HepG2 (cell line): Measurements from ENCODE around the gene NEURL1. TPM values are rescaled to one million over a fixed set of nuclear protein-coding genes. Genes with fewer than 3 reads are reported as not detected.

Source experiments
- ATAC-seq: fragments of 200-7000 bp; cut with Tn5 transposase; 3 replicates; pipeline ENCODE4 v1.9.1; 2020; ENCODE audit warnings: mild to moderate bottlenecking, moderate library complexity
- BruUV-seq: library from RNA; stranded (reverse); fragments of 400-500 nt; replicated peaks from 2 replicates; lab custom pipeline; 2021; lab: Mats Ljungman, UMichigan
- CTCF ChIA-PET: fragments of 300-600 bp; formaldehyde crosslinking; extraction: SDS; loops from one replicate; lab custom pipeline; 2021; ENCODE audit warnings: low total read pairs, inconsistent platforms, low intra/inter-chr PET ratio; lab: Yijun Ruan, JAX
- POLR2A ChIA-PET: fragments of 350-600 bp; sonication (Branson Sonifier 250); formaldehyde crosslinking; loops from one replicate; lab custom pipeline; 2020; ENCODE audit warnings: antibody characterized with exemption, inconsistent platforms; lab: Yijun Ruan, JAX
- DNase-seq: peaks from one replicate; pipeline ENCODE4 v3.0.0-alpha.2; 2015; ENCODE audit warnings: low spot score
- FAIRE-seq: peaks from 3 replicates; lab custom pipeline; 2011; peaks lifted over from hg19 to GRCh38; lab: Jason Lieb, UNC
- H2AFZ ChIP-seq: one replicate; pipeline ENCODE4 v1.6.1; 2011; ENCODE audit warnings: low read length, inconsistent platforms
- H3K27ac ChIP-seq: fragments of 300-600 bp; 3 replicates; pipeline ENCODE4 v1.8.0; 2011; ENCODE audit warnings: mixed run types, mild to moderate bottlenecking, mixed read lengths, low read length, inconsistent platforms; ENCODE audit not compliant: insufficient read depth; ENCODE audit errors: extremely low read length
- H3K27me3 ChIP-seq, 2 experiments: fragments of 200-600 bp in 1 of 2; 2 replicates in 1 of 2; 3 replicates in 1 of 2; pipeline versions ENCODE4 v1.6.0 to v1.8.0; 2011; ENCODE audit warnings: low read length in 2 of 2, mild to moderate bottlenecking in 2 of 2, moderate library complexity in 2 of 2, inconsistent platforms in 1 of 2; ENCODE audit not compliant: insufficient read depth in 2 of 2, control insufficient read depth in 1 of 2
- H3K36me3 ChIP-seq, 2 experiments: fragments of 200-600 bp in 1 of 2; replicated peaks in 1 of 2; 2 replicates in 1 of 2; 3 replicates in 1 of 2; pipeline versions ENCODE4 v1.5.1 to v1.8.0; 2011; ENCODE audit warnings: low read length in 2 of 2, inconsistent platforms in 1 of 2; ENCODE audit not compliant: insufficient read depth in 2 of 2, control insufficient read depth in 1 of 2
- H3K4me1 ChIP-seq: 2 replicates; pipeline ENCODE4 v1.5.1; 2012; ENCODE audit warnings: low read length, inconsistent platforms; ENCODE audit not compliant: insufficient read depth
- H3K4me2 ChIP-seq: 2 replicates; pipeline ENCODE4 v1.6.0; 2011; ENCODE audit warnings: low read depth, low read length, inconsistent platforms
- H3K4me3 ChIP-seq, 3 experiments: fragments of 200-600 bp in 1 of 3; sonication (generic), shearing (Covaris generic) in 1 of 3; replicated peaks in 1 of 3; 2 replicates each; pipeline ENCODE4 v1.5.1; 2011 to 2016; ENCODE audit warnings: low read length in 3 of 3, inconsistent platforms in 2 of 3, low read depth in 2 of 3, mild to moderate bottlenecking in 2 of 3, control low read depth in 1 of 3, mixed read lengths in 1 of 3; ENCODE audit not compliant: insufficient read depth in 1 of 3
- H3K79me2 ChIP-seq: one replicate; pipeline ENCODE4 v1.6.1; 2011; ENCODE audit warnings: low read length, inconsistent platforms; ENCODE audit not compliant: insufficient read depth
- H3K9ac ChIP-seq: 2 replicates; pipeline ENCODE4 v1.6.0; 2011; ENCODE audit warnings: mild to moderate bottlenecking, low read depth, low read length, inconsistent platforms; ENCODE audit not compliant: insufficient read depth
- H3K9me3 ChIP-seq: 2 replicates; pipeline ENCODE4 v1.5.1; 2012; ENCODE audit warnings: mild to moderate bottlenecking, low read length
- H4K20me1 ChIP-seq: 2 replicates; pipeline ENCODE4 v1.6.0; 2011; ENCODE audit warnings: inconsistent platforms, mild to moderate bottlenecking, low read length, moderate library complexity; ENCODE audit not compliant: insufficient read depth
- HES4 ChIP-seq: sonication (generic); formaldehyde crosslinking; IDR thresholded peaks from 2 replicates; pipeline ENCODE4 v1.9.0; 2021; ENCODE audit warnings: mild to moderate bottlenecking, missing genetic modification reagents, borderline replicate concordance
- HNF1A ChIP-seq, 2 experiments: sonication (generic) in 1 of 2; formaldehyde crosslinking in 1 of 2; IDR thresholded peaks; 2 replicates each; pipeline versions ENCODE4 v1.4.0 to v1.6.1; 2016 to 2020; ENCODE audit warnings: borderline replicate concordance in 1 of 2, low read depth in 1 of 2, mild to moderate bottlenecking in 1 of 2, missing genetic modification reagents in 1 of 2
- NR2C2 ChIP-seq: sonication (generic); formaldehyde crosslinking; IDR thresholded peaks from 2 replicates; pipeline ENCODE4 v1.4.0; 2020; ENCODE audit warnings: missing genetic modification reagents, mild to moderate bottlenecking, moderate library complexity, borderline replicate concordance
- PAX8 ChIP-seq: sonication (generic); formaldehyde crosslinking; IDR thresholded peaks from 2 replicates; pipeline ENCODE4 v1.8.0; 2022; ENCODE audit warnings: mild to moderate bottlenecking, missing genetic modification reagents, borderline replicate concordance
- SP5 ChIP-seq: IDR thresholded peaks from 2 replicates; pipeline ENCODE4 v1.6.1; 2016; ENCODE audit warnings: low read depth, borderline replicate concordance
- YEATS2 ChIP-seq: sonication (generic); formaldehyde crosslinking; IDR thresholded peaks from 2 replicates; pipeline ENCODE4 v1.4.0; 2020; ENCODE audit warnings: missing genetic modification reagents, borderline replicate concordance
- ZNF704 ChIP-seq: sonication (generic); formaldehyde crosslinking; IDR thresholded peaks from 2 replicates; pipeline ENCODE4 v1.8.1; 2023; ENCODE audit warnings: mild to moderate bottlenecking, inconsistent platforms, moderate library complexity, missing genetic modification reagents, borderline replicate concordance
- ZSCAN25 ChIP-seq: sonication (generic); formaldehyde crosslinking; IDR thresholded peaks from 2 replicates; pipeline ENCODE4 v1.8.0; 2022; ENCODE audit warnings: mild to moderate bottlenecking, missing genetic modification reagents
- ZSCAN30 ChIP-seq: sonication (generic); formaldehyde crosslinking; IDR thresholded peaks from 2 replicates; pipeline ENCODE4 v1.5.0; 2020; ENCODE audit warnings: mild to moderate bottlenecking, missing genetic modification reagents
- WGBS: methylation state at CpG from one replicate; pipeline ENCODE4 v1.1.6; 2017; ENCODE audit warnings: low lambda C conversion rate; 5-methylcytosine and 5-hydroxymethylcytosine counted together
- in situ Hi-C: cut with HindIII; loops from 2 replicates; pipeline ENCODE4 v1.10.0; 2017; ENCODE audit warnings: low pct_unique_long_range_greater_than_20kb; ENCODE audit not compliant: extremely low pct_ligation_motif_present
- intact Hi-C: fragments of 100-400 bp; cut with micrococcal nuclease; formaldehyde crosslinking; loops from one replicate; pipeline ENCODE4 v1.10.0; 2022; ENCODE audit not compliant: unreplicated experiment
- polyA plus RNA-seq, 8 experiments: library from polyadenylated mRNA; depleted of rRNA in 3 of 8; stranded (reverse) in 7 of 8; unstranded in 1 of 8; fragments of >200 nt; fragmentation: Illumina TruSeq in 4 of 8; extraction: Trizol in 4 of 8; gene quantifications; 2 replicates each; pipeline versions ENCODE4 v1.2.1 to v1.2.3, GENCODE V29; 2011 to 2016; ENCODE audit warnings: low read depth in 4 of 8, missing spikeins in 1 of 8, mixed read lengths in 1 of 8; ENCODE audit not compliant: insufficient read depth in 1 of 8
- total RNA-seq, 5 experiments: library from RNA; depleted of rRNA; stranded (reverse); fragments of >200 nt; fragmentation: Illumina TruSeq; extraction: Trizol; gene quantifications; 2 replicates each; pipeline ENCODE4 v1.2.3, GENCODE V29; 2016; ENCODE audit warnings: low read depth in 1 of 5
- TF ChIP-seq, protein P1 (sequence below): IDR thresholded peaks from 2 replicates; pipeline ENCODE4 v1.6.1; 2016; ENCODE audit warnings: low read depth, missing genetic modification reagents, missing compliant biosample characterization

NEURL1 gene
- total and polyA plus RNA-seq, 2 of the 13 experiments (the other 11 are each of a cell fraction or from before 2014, with no cell fraction given) = not detected

GRCh38 chr10:103510791-103511752, 17.6 kb downstream of the NEURL1 start:
- FAIRE-seq = no peak
- no peak for TF ChIP-seq YEATS2 (CRISPR knock-in tag)
- TF ChIP-seq ZNF704 (CRISPR knock-in tag) = no peak
- TF ChIP-seq ZSCAN30 = no peak
- no peak for TF ChIP-seq SP5 (CRISPR knock-in tag)
- TF ChIP-seq ZSCAN25 (CRISPR knock-in tag) = no peak
- no peak for TF ChIP-seq HES4 (CRISPR knock-in tag)
- TF ChIP-seq NR2C2 = no peak
- TF ChIP-seq, protein P1, sequence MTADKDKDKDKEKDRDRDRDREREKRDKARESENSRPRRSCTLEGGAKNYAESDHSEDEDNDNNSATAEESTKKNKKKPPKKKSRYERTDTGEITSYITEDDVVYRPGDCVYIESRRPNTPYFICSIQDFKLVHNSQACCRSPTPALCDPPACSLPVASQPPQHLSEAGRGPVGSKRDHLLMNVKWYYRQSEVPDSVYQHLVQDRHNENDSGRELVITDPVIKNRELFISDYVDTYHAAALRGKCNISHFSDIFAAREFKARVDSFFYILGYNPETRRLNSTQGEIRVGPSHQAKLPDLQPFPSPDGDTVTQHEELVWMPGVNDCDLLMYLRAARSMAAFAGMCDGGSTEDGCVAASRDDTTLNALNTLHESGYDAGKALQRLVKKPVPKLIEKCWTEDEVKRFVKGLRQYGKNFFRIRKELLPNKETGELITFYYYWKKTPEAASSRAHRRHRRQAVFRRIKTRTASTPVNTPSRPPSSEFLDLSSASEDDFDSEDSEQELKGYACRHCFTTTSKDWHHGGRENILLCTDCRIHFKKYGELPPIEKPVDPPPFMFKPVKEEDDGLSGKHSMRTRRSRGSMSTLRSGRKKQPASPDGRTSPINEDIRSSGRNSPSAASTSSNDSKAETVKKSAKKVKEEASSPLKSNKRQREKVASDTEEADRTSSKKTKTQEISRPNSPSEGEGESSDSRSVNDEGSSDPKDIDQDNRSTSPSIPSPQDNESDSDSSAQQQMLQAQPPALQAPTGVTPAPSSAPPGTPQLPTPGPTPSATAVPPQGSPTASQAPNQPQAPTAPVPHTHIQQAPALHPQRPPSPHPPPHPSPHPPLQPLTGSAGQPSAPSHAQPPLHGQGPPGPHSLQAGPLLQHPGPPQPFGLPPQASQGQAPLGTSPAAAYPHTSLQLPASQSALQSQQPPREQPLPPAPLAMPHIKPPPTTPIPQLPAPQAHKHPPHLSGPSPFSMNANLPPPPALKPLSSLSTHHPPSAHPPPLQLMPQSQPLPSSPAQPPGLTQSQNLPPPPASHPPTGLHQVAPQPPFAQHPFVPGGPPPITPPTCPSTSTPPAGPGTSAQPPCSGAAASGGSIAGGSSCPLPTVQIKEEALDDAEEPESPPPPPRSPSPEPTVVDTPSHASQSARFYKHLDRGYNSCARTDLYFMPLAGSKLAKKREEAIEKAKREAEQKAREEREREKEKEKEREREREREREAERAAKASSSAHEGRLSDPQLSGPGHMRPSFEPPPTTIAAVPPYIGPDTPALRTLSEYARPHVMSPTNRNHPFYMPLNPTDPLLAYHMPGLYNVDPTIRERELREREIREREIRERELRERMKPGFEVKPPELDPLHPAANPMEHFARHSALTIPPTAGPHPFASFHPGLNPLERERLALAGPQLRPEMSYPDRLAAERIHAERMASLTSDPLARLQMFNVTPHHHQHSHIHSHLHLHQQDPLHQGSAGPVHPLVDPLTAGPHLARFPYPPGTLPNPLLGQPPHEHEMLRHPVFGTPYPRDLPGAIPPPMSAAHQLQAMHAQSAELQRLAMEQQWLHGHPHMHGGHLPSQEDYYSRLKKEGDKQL = no peak
- TF ChIP-seq HNF1A (IDR thresholded peaks at IDR 0.05; ENCODE audit: low read depth) = no peak
- no peak for TF ChIP-seq HNF1A (CRISPR knock-in tag; IDR thresholded peaks at IDR 0.05; ENCODE audit: borderline replicate concordance)
- TF ChIP-seq PAX8 (CRISPR knock-in tag) = no peak
- Histone ChIP-seq H3K4me1 (peaks cover 47% of the 10 kb centered on the region), H3K4me3 (no peak overlapping the region), H4K20me1 (no peaks in the 10 kb centered on the region), H3K9me3 (no peaks in the 10 kb centered on the region), H3K36me3 (no peaks in the 10 kb centered on the region), H3K9ac (no peak overlapping the region), H3K27me3 (peaks cover 2 to 44% of the 10 kb centered on the region in 2 experiments; a peak in 3 of 5 replicates), H3K4me2 (no peak overlapping the region), H3K79me2 (no peaks in the 10 kb centered on the region), H3K27ac (no peak overlapping the region), H2AFZ (no peak overlapping the region)
- POLR2A ChIA-PET = no interaction called here
- no peak for DNase-seq
- no peak for ATAC-seq
- intact Hi-C loops = loop anchor here (5.0 kb wide), 1 partner anchor 66 kb away; no protein-coding TSS in a partner anchor
- in situ Hi-C loops = loop anchor here (5.0 kb wide), 1 partner anchor 66 kb away; no protein-coding TSS in a partner anchor
- 55% methylated on average over 10 of the region's 10 CpGs for WGBS
- no TSS peak for BruUV-seq
- CTCF ChIA-PET = no interaction called here
